GM20431 (cell line): Measurements from ENCODE around the gene ODAD3.
"Not testable (repeated sequence)": the region's sequence is repeated elsewhere in the genome, so short reads cannot be mapped to it uniquely, and the experiment has no call there.

Experiments
- in situ Hi-C: fragments of 300-500 bp; cut with MseI, MboI; formaldehyde crosslinking; loops from one replicate; pipeline ENCODE4 v1.15.0; 2020; ENCODE audit warnings: low sequenced_read_pairs; ENCODE audit not compliant: unreplicated experiment

The ODAD3 gene

DNA sequence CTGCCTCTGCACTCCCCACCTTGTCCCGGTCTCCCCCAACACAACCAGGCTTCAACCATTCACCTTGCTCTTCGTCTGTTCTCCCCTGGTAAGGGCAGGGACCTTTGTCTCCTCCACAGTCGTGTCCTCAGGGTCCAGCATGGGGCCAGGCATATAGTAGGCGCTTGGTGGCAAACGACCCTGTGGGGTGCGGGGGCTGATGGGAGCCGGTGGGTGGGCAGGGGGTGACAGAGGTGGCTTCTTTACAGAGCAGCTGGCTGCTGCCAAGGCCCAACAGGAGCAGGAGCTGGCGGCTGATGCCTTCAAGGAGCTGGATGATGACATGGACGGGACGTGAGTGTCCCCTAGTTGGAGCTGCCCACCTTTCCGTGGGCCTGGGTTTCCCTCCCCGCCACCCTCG lies 10.2 kb upstream of the ODAD3 start:
- in situ Hi-C loops: no loop called here

DNA sequence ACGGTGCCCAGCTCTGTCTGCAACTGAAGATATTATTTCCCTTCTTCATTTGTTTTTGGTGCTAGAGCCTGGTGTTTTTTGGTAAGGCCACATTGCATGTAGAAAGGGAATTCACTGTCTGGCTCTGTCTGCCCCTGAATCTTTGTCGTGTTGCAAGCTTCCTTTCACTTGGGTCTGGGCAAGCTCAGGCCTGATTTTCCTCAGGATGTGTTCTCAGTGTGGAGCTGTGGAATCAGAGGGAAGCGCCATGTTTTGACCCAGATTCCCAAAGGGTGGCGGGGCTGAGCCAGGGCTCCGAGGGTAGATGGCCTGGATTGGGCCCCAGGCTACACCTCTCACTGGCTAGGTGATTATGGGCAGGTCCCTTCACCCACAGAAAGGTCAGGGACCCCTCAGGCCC lies 9.1 kb upstream of the ODAD3 start:
- in situ Hi-C loops: no loop called here

- in situ Hi-C loops: no loop called here
Measured at GRCh38 chr19:11437955-11438354, 3.0 kb upstream of the ODAD3 start.

DNA sequence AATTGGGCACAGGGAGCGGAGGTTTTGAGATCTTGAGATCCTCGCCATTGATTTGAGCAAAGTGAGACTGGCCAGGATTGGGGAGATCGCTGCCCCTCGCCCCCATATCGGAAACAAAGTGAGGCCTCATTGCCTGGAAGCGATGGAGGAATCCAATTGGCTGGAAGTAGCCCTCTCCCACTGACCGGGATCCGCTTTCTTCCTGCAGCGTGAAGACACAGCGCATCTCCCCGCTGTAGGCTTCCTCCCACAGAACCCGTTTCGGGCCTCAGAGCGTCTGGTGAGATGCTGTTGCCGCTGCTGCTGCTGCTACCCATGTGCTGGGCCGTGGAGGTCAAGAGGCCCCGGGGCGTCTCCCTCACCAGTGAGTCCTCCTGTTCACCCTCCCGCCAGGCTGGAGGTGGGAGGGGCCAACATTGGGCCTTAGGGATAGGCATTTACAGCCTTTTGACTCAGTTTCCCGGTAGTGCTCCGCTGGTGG lies 952 bp upstream of the ODAD3 start:
- in situ Hi-C loops: no loop called here

DNA sequence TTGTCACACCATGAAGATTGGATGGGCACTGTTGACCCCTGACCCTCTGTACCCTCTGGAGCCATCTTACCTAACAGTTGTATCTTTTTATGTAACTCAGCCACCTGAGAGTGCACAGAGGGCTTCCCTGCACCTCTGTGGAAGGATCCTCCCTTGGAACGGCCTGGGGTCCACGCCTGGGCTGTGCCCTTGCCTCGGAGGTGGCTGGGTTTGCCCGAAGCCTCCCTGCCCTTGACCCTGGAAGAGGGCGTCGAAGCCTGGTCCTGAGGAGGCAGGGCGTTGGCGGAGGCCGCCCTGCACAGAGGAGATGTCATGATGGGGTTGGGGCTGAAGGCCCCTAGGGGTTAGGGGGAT lies 241 bp downstream of the ODAD3 start:
- in situ Hi-C loops: no loop called here

DNA sequence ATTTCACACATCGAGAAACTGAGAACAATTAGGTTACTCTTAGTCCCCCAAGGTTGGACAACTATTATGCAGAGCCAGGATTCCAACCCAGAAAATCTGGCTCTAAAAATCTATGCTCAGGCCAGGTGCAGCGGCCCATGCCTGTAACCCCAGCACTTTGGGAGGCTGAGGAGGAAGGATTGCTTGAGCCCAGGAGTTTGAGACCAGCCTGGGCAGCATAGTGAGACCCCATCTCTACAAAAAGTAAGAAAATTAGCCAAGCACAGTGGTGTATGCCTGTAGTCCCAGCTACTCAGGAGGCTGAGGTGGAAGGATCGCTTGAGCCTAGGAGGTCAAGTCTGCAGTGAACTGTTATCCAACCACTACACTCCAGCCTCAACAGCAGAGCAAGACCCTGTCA lies 1.4 kb downstream of the ODAD3 start:
- in situ Hi-C loops: not testable (repeated sequence)

DNA sequence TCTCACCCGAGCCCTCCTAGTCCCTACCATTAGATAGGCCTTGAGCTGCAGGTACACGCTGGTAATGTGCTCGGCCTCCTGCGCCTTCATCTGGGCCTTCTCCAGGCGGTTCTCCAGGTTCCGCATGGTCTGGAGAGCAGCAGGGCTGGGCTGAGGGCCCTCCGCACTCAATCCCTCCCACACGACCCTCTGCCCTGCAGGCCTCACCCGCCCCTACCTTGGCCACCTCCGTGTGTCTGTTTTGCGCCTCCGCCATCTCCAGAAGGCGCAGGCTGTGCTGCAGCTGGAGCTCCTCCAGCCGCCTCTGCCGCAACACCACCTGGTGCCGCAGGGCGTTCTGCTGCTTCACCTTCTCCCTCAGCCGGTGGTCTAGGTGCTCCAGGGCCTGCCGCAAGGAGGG lies 8.3 kb downstream of the ODAD3 start:
- in situ Hi-C loops: no loop called here

GRCh38 chr19:11425719-11426457 lies 9.0 kb downstream of the ODAD3 start:
- in situ Hi-C loops: no loop called here

GRCh38 chr19:11423791-11424181 lies 11.1 kb downstream of the ODAD3 start:
- in situ Hi-C loops: no loop called here

- in situ Hi-C loops: no loop called here
Measured at GRCh38 chr19:11423164-11423790, 11.6 kb downstream of the ODAD3 start.

DNA sequence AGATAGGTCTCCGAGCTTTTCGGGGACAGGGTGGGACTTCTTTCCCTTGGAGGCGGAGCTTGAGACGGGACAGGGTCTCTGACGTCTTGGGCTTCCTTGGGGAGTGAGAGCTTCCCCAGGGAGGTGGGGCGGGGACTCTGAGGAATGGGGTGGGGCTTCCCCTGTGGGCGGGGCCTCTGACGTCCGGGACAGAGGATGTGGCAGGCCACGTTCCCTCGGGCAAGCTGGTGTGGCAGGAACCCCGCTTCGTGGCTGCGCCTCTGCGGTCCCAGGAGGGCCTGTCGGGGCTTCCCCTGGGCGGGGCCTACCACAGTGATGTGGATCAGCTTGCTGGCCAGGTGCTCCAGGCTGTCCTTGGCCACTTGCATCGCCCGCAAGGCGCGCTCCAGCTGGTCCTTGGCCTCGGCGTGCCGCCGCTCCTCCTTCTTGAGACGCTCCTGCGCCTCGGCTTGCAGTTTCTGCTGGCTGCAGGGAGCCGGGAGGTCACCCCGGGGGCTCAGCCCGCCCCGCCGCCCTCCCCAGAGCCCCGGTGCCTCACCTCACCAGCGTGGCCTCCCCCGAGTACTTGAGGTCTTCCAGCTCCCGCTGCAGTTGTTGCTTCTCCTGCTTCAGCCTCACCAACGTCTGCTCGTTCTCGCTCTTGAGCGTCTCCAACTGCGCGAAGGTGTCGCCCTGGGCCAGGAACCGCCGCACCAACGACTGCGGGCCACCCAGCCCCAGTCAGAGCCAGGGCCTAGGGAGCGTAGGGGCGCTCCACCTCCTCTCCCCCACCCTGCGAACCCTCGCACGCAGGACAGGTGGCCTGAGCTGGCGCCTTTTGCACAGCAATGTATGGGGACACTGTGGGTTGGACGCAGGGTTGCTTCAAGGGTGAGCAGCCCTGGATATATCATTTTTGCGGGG lies 12.5 kb downstream of the ODAD3 start:
- in situ Hi-C loops: no loop called here

- in situ Hi-C loops: no loop called here
Measured at GRCh38 chr19:11421371-11422098, 13.4 kb downstream of the ODAD3 start.

DNA sequence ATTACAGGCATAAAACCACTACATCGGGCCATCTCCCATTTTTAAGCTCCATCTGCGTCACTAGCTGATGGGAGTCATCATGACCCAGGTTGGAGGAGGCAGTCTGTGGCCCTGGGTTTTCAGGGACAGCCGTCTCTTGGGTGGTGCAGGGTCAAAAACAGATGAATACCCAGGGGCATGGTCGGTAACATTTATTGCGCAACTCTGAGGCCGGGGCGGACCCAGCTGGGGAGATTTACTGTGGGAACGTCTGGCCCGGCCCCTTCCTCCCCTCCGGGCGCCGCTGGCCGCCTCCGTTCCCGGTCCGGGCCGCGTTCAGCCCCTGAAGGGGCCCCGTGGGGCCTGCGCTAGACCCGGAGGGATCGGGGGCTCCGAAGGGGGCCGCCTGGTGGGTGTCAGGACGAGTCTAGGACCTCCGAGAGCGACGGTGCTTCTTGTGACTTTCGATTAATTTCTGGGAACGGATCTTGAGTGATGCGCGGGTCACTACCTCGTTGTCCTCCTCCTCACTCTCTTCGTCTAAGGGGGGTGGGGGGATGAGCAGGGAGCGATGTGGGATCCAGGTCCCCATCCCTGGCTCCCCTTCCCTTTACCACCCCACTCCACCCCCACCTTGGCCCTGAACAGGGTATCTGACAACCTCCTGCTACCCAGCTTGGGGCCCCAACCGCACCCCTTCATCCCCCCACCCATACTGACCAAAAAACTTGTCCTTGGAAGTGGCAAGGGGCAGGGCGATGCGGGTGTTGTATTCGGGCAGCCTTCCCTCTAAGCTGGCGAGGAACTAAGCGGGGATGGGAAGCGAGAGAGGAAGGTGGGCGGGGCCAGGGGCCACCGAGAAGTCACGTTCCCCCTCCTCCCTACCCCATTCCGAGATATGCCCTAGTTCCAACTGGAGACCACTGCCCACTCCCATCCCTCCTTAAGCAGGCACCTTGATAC lies 14.2 kb downstream of the ODAD3 start:
- in situ Hi-C loops: no loop called here

- in situ Hi-C loops: no loop called here
Measured at GRCh38 chr19:11418549-11419506, 16.1 kb downstream of the ODAD3 start, which contains the start of gene RGL3. RGL3 (minus strand) TSS chr19:11419314; CDS start chr19:11419278, 36 bp downstream.

DNA sequence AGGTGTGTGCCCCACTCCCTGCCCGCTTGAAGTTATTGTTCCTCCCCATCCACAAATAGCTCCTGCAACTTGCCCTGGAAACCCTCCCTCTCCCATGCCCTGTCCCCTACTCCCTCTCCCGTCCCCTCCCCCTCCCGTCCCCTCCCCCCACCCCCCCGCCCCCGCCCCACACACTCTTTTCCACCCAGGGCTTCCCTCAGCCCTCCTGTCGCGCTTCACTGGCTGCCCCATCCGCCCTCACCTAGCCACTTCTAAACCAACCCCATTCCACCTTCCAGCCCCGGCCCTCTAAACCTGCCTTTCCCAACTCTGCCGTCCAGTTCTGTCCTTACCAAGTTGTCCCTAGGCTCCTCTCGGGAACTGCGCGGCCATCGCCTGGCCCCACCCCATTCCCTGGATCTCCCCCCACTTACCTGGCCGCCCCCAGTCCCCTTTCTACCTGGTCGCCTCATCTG lies 16.8 kb downstream of the ODAD3 start:
- in situ Hi-C loops: no loop called here

- in situ Hi-C loops: no loop called here
Measured at GRCh38 chr19:11416346-11417052, 18.4 kb downstream of the ODAD3 start.

- in situ Hi-C loops: no loop called here
Measured at GRCh38 chr19:11414544-11414943, 20.4 kb downstream of the ODAD3 start.
